Mesenchymal stem cell (in vitro differentiated cells and primary cell): ENCODE results near the gene KPNA6.
A peak's percentile ranks its signal among the peaks of the same experiment; 100 is the strongest.

ENCODE experiments used
- DNase-seq: peaks from one replicate; pipeline ENCODE4 v3.0.0-alpha.2; 2013
- H2AFZ ChIP-seq: one replicate; pipeline ENCODE4 v1.6.1; 2013; ENCODE audit warnings: low read depth, mild to moderate bottlenecking, control low read depth, inconsistent platforms, low read length, moderate library complexity
- H2AK5ac ChIP-seq: 2 replicates; pipeline ENCODE4 v1.6.1; 2013; ENCODE audit warnings: low read length, moderate library complexity, mild to moderate bottlenecking, inconsistent platforms; ENCODE audit not compliant: severe bottlenecking
- H2BK120ac ChIP-seq: one replicate; pipeline ENCODE4 v1.6.1; 2013; ENCODE audit warnings: low read depth, mild to moderate bottlenecking, inconsistent platforms, low read length, moderate library complexity
- H2BK12ac ChIP-seq, 2 experiments: one replicate each; pipeline ENCODE4 v1.6.1; 2013; ENCODE audit warnings: inconsistent platforms in 2 of 2, low read length in 2 of 2, mild to moderate bottlenecking in 2 of 2, moderate library complexity in 2 of 2, control low read depth in 1 of 2
- H2BK15ac ChIP-seq: one replicate; pipeline ENCODE4 v1.6.1; 2013; ENCODE audit warnings: mild to moderate bottlenecking, low read depth, inconsistent platforms; ENCODE audit not compliant: poor library complexity, severe bottlenecking
- H2BK5ac ChIP-seq: 2 replicates; pipeline ENCODE4 v1.6.1; 2013; ENCODE audit warnings: low read depth, mild to moderate bottlenecking, low read length, control low read depth, inconsistent platforms; ENCODE audit not compliant: poor library complexity, severe bottlenecking
- H3K14ac ChIP-seq, 2 experiments: one replicate each; pipeline ENCODE4 v1.6.1; 2013; ENCODE audit warnings: inconsistent platforms in 2 of 2, low read length in 2 of 2, control low read depth in 1 of 2, mild to moderate bottlenecking in 1 of 2, moderate library complexity in 1 of 2
- H3K18ac ChIP-seq, 2 experiments: one replicate each; pipeline ENCODE4 v1.6.1; 2013; ENCODE audit warnings: inconsistent platforms in 2 of 2, low read length in 2 of 2, control low read depth in 1 of 2, low read depth in 1 of 2, mild to moderate bottlenecking in 1 of 2
- H3K23ac ChIP-seq, 2 experiments: one replicate each; pipeline ENCODE4 v1.6.1; 2013; ENCODE audit warnings: inconsistent platforms in 2 of 2, low read length in 2 of 2, mild to moderate bottlenecking in 2 of 2, moderate library complexity in 2 of 2, control low read depth in 1 of 2
- H3K27ac ChIP-seq: 2 replicates; pipeline ENCODE4 v1.5.1; 2013; ENCODE audit warnings: mild to moderate bottlenecking, moderate library complexity, low read length, control low read depth, inconsistent platforms; ENCODE audit not compliant: poor library complexity, severe bottlenecking
- H3K27me3 ChIP-seq, 2 experiments: 2 replicates each; pipeline versions ENCODE4 v1.6.1 to v1.7.0; 2013; ENCODE audit warnings: low read length in 2 of 2, mild to moderate bottlenecking in 2 of 2, moderate library complexity in 2 of 2, control low read depth in 1 of 2, inconsistent platforms in 1 of 2; ENCODE audit not compliant: control insufficient read depth in 1 of 2, insufficient read depth in 1 of 2
- H3K36me3 ChIP-seq, 2 experiments: 2 replicates each; pipeline versions ENCODE4 v1.6.1 to v1.7.0; 2013; ENCODE audit warnings: low read length in 2 of 2, control low read depth in 1 of 2, inconsistent platforms in 1 of 2, low read depth in 1 of 2, mild to moderate bottlenecking in 1 of 2; ENCODE audit not compliant: insufficient read depth in 2 of 2, control insufficient read depth in 1 of 2
- H3K4ac ChIP-seq, 2 experiments: one replicate each; pipeline ENCODE4 v1.6.1; 2013; ENCODE audit warnings: inconsistent platforms in 2 of 2, low read length in 2 of 2, mild to moderate bottlenecking in 2 of 2, moderate library complexity in 2 of 2, control low read depth in 1 of 2, low read depth in 1 of 2
- H3K4me1 ChIP-seq: 2 replicates; pipeline ENCODE4 v1.6.1; 2013; ENCODE audit warnings: low read depth, low read length, control low read depth; ENCODE audit not compliant: control insufficient read depth, insufficient read depth
- H3K4me2 ChIP-seq: 2 replicates; pipeline ENCODE4 v1.6.1; 2013; ENCODE audit warnings: low read length, mild to moderate bottlenecking, inconsistent platforms; ENCODE audit not compliant: poor library complexity, severe bottlenecking
- H3K4me3 ChIP-seq, 2 experiments: 2 replicates each; pipeline versions ENCODE4 v1.5.1 to v1.7.0; 2013; ENCODE audit warnings: low read length in 2 of 2, mild to moderate bottlenecking in 2 of 2, control low read depth in 1 of 2, low read depth in 1 of 2; ENCODE audit not compliant: insufficient read depth in 1 of 2
- H3K79me1 ChIP-seq: replicated peaks from 2 replicates; pipeline ENCODE4 v1.6.1; 2013; ENCODE audit warnings: mild to moderate bottlenecking, control low read depth, low read length, inconsistent platforms; ENCODE audit not compliant: poor library complexity, severe bottlenecking
- H3K9ac ChIP-seq: 2 replicates; pipeline ENCODE4 v1.7.0; 2013; ENCODE audit warnings: mild to moderate bottlenecking, low read length, moderate library complexity
- H3K9me3 ChIP-seq: 2 replicates; pipeline ENCODE4 v1.7.0; 2013; ENCODE audit warnings: mild to moderate bottlenecking, low read length; ENCODE audit not compliant: control insufficient read depth
- H4K8ac ChIP-seq: one replicate; pipeline ENCODE4 v1.6.1; 2013; ENCODE audit warnings: inconsistent platforms, mild to moderate bottlenecking, low read length, moderate library complexity
- H4K91ac ChIP-seq: one replicate; pipeline ENCODE4 v1.6.1; 2013; ENCODE audit warnings: mild to moderate bottlenecking, low read length, inconsistent platforms
- WGBS: methylation state at CpG from one replicate; pipeline ENCODE4 v1.1.7; 2013; ENCODE audit warnings: mixed read lengths; 5-methylcytosine and 5-hydroxymethylcytosine counted together

The KPNA6 gene

DNA sequence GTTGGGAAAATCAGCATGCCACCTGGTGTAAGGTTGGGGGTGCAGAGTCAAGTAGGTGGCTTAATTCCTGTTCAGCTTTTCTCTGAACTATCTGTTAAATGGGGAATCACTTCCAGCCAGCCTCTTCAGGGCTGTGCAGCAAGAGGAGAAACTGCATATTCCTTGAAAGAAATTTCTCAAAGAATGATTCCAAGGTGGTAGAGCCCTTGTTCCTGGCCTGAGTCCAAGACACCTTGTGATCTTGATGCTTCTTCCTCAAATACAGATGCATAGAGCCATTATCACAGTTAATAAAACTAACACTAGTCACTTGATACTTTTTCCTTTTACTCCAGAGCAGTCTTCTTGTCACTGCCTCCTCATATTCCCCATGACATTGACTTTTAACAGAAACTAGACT lies 76.8 kb downstream of the KPNA6 start:
- no peak overlapping the region for H3K18ac ChIP-seq
- H3K4ac ChIP-seq = no peak overlapping the region
- no peak overlapping the region for H2BK5ac ChIP-seq
- peaks cover 16% of the 10 kb centered on the region for H3K79me1 ChIP-seq
- no peak overlapping the region for H4K8ac ChIP-seq
- DNase-seq = no peak
- H3K27me3 ChIP-seq = no peaks in the 10 kb centered on the region
- no peak overlapping the region for H3K27ac ChIP-seq
- H2AK5ac ChIP-seq = no peak overlapping the region
- H2AFZ ChIP-seq = no peak overlapping the region
- no peak overlapping the region for H2BK12ac ChIP-seq
- no peak overlapping the region for H3K14ac ChIP-seq
- H3K9me3 ChIP-seq = no peaks in the 10 kb centered on the region
- no peak overlapping the region for H3K9ac ChIP-seq
- no peak overlapping the region for H3K4me2 ChIP-seq
- peak overlapping the region in 1 of 2 experiments; percentile 46 for H3K4me3 ChIP-seq
- H2BK120ac ChIP-seq = no peak overlapping the region
- peaks cover 51 to 79% of the 10 kb centered on the region in 2 experiments for H3K36me3 ChIP-seq
- H3K23ac ChIP-seq = no peak overlapping the region
- H2BK15ac ChIP-seq = no peak overlapping the region
- no peak overlapping the region for H4K91ac ChIP-seq
- peaks cover 18% of the 10 kb centered on the region for H3K4me1 ChIP-seq

DNA sequence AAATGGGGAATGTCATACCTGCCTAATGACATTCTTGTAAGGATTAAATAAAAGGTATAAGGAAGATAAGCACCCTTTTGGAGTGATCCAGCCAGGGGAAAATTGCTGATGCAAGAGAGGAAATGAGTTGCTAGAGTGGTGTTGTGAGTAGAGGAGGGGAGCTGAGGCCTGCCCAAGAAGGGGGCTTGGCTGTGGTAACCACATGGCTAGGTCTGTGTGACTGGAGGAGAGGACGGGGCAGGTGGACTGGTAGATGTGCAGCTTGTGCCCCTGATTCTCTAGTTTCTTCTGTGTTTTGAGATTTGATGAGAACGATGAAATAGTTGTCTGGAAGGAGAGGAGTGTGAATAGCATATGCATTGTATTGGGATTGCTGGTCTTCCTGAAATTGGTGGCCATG lies 78.2 kb downstream of the KPNA6 start:
- no peak overlapping the region for H3K4me2 ChIP-seq
- peaks cover 22% of the 10 kb centered on the region for H3K79me1 ChIP-seq
- no peak overlapping the region for H2AK5ac ChIP-seq
- no peak overlapping the region for H2BK5ac ChIP-seq
- DNase-seq = no peak
- no peaks in the 10 kb centered on the region for H3K9me3 ChIP-seq
- H3K14ac ChIP-seq = no peak overlapping the region
- no peak overlapping the region for H2BK12ac ChIP-seq
- no peak overlapping the region for H4K8ac ChIP-seq
- H3K4me1 ChIP-seq = peaks cover 17% of the 10 kb centered on the region
- WGBS = 98% methylated on average over 2 of the region's 2 CpGs
- no peak overlapping the region for H3K23ac ChIP-seq
- H3K27me3 ChIP-seq = no peaks in the 10 kb centered on the region
- H3K36me3 ChIP-seq = peaks cover 65 to 87% of the 10 kb centered on the region in 2 experiments
- no peak overlapping the region for H2AFZ ChIP-seq
- H3K18ac ChIP-seq = no peak overlapping the region
- no peak overlapping the region for H2BK120ac ChIP-seq
- H3K9ac ChIP-seq = peak overlapping the region; percentile 14
- H3K27ac ChIP-seq = no peak overlapping the region
- H3K4me3 ChIP-seq = no peak overlapping the region
- no peak overlapping the region for H2BK15ac ChIP-seq
- no peak overlapping the region for H4K91ac ChIP-seq
- no peak overlapping the region for H3K4ac ChIP-seq

DNA sequence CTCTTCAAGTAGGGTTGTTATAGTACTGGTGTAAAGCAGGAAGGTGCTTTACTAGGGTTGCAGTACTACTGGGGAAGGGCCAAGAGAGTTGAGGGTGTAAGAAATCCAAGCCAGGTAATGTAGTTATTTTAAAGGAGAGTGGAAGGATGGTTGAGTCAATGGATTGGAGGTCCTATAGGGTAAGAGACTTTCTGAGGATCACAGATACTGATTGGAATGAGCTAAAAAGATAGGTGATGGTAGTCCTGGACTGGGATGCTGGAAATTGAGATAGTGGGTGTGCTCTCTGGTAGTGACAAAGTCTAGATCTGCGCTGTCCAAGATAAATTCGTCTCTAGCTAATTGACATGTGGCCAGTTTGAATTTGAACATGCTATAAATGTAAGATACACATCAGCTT lies 78.6 kb downstream of the KPNA6 start:
- Histone ChIP-seq H3K4me2 (no peak overlapping the region), H3K36me3 (peaks cover 65 to 87% of the 10 kb centered on the region in 2 experiments), H3K27me3 (no peaks in the 10 kb centered on the region), H3K23ac (no peak overlapping the region), H3K4ac (no peak overlapping the region), H3K9ac (peak overlapping the region; percentile 14), H4K8ac (no peak overlapping the region), H3K27ac (no peak overlapping the region), H2AFZ (no peak overlapping the region), H4K91ac (no peak overlapping the region), H3K4me1 (peaks cover 13% of the 10 kb centered on the region), H3K9me3 (no peaks in the 10 kb centered on the region), H2BK5ac (no peak overlapping the region), H3K4me3 (no peak overlapping the region), H2AK5ac (no peak overlapping the region), H2BK120ac (no peak overlapping the region), H2BK12ac (no peak overlapping the region), H3K79me1 (peaks cover 25% of the 10 kb centered on the region), H2BK15ac (no peak overlapping the region), H3K18ac (no peak overlapping the region), H3K14ac (no peak overlapping the region)
- 100% methylated on average over 1 of the region's 2 CpGs for WGBS
- DNase-seq = no peak

DNA sequence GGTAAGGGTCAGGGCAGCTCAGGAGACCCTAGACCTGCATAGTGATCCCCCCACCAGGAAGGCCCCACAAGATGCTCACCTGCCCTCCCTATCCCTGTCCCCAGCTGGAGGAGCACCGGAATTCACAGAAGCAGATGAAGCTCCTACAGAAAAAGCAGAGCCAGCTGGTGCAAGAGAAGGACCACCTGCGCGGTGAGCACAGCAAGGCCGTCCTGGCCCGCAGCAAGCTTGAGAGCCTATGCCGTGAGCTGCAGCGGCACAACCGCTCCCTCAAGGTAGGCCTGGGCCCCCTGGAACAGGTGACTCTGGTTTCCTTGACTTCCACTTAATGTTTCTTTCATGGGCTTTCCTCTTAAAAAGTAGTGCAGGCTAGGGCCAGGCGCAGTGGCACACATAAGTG lies 80.0 kb downstream of the KPNA6 start:
- no peak overlapping the region for H2AK5ac ChIP-seq
- 97% methylated on average over 9 of the region's 9 CpGs for WGBS

More for the DNA sequence above, 80.0 kb downstream of the KPNA6 start:
- Histone ChIP-seq H2AFZ (no peak overlapping the region), H3K9me3 (no peaks in the 10 kb centered on the region), H3K4me2 (no peak overlapping the region), H3K9ac (no peak overlapping the region), H3K79me1 (peaks cover 32% of the 10 kb centered on the region), H3K4ac (no peak overlapping the region), H3K4me3 (no peak overlapping the region), H3K27me3 (no peaks in the 10 kb centered on the region), H3K18ac (no peak overlapping the region), H3K14ac (no peak overlapping the region), H2BK5ac (no peak overlapping the region), H3K36me3 (peaks cover 68 to 89% of the 10 kb centered on the region in 2 experiments), H2BK120ac (no peak overlapping the region), H3K23ac (no peak overlapping the region), H2BK12ac (no peak overlapping the region), H2BK15ac (no peak overlapping the region), H3K27ac (no peak overlapping the region), H4K91ac (no peak overlapping the region), H4K8ac (no peak overlapping the region), H3K4me1 (peaks cover 7% of the 10 kb centered on the region)
- DNase-seq = no peak
